ENCODE data around the gene SHLD1.
"Not testable (repeated sequence)": the region's sequence is repeated elsewhere in the genome, so short reads cannot be mapped to it uniquely, and the experiment has no call there.

The SHLD1 gene

GRCh38 chr20:5735845-5736510, 14.2 kb upstream of the SHLD1 start:
- DNase-seq (ENCODE audit: low spot score), result peak; percentile 48

GRCh38 chr20:5737619-5737953, 12.6 kb upstream of the SHLD1 start:
- DNase-seq (ENCODE audit: low spot score), result no peak

- peak; percentile 55 for DNase-seq (ENCODE audit: low spot score)
Measured at GRCh38 chr20:5737966-5738365, 12.2 kb upstream of the SHLD1 start.

DNA sequence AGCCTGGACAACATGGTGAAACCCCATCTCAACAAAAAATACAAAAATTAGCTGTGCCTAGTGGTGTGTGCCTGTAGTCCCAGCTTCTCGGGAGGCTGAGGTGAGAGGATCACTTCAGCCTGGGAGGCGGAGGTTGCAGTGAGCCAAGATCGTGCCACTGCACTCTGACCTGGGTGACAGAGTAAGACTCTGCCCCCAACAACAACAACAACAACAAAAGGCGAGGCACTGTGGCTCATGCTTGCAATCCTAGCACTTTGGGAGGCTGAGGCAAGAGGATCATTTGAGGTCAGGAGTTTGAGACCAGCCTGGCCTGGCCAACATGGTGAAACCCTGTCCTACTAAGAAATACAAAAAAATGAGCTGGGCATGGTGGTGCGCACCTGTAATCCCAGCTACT, 9.6 kb upstream of the SHLD1 start:
- DNase-seq (ENCODE audit: low spot score), result not testable (repeated sequence)

DNA sequence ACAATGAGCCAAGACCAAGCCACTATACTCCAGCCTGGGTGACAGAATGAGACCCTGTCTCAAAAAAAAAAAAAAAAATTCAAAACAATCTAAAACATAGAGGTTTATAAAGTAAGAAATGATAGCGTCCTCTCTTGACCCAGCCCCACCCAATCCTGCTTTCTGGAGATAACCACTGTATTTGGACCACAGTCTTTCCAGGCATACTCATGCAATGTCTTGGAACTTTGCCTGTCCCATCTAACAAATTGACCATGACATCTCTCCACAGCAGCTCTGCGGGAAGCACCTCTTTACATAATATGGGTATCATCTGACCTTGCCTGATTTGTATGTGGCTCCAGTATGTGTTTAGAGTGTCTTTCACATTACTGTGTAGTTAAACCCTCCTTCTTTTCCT, 9.1 kb upstream of the SHLD1 start:
- peak; percentile 92 for DNase-seq (ENCODE audit: low spot score)

DNA sequence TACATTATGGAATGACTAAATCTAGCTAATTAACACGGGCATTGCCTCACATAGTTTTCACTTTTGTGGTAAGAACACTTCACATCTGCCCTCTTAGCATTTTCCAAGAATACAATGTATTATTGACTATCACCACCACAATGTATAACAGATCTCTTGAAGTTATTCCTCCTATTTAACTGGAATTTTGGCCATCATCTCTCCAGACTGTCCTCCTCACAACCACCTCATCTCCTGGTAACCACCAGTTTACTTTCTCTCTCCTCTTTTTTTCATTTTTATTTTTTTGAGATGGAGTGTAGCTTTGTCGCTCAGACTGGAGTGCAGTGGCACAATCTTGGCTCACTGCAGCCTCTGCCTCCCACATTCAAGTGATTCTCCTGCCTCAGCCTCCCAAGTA, 8.2 kb upstream of the SHLD1 start:
- peak; percentile 50 for DNase-seq (ENCODE audit: low spot score)

GRCh38 chr20:5745416-5746030, 4.7 kb upstream of the SHLD1 start:
- DNase-seq (ENCODE audit: low spot score), result no peak

GRCh38 chr20:5746064-5746463, 4.1 kb upstream of the SHLD1 start:
- DNase-seq (ENCODE audit: low spot score), result no peak

DNA sequence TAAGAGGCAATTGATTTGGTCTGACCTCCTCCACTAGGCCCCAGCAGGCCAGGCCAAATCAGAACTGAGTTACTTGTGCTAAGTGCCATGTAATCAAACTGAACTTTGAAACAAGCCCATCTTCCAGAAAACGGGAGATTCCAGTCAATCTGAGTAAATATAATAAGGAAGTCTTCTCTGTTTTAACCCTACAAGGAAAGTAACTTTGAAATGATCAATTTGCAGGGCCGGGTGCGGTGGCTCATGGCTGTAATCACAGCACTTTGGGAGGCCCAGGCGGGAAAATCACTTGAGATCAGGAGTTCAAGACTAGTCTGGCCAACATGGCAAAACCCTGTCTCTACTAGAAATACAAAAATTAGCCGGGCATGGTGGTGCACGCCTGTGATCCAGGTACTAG, 2.0 kb upstream of the SHLD1 start:
- DNase-seq (ENCODE audit: low spot score), result no peak

DNA sequence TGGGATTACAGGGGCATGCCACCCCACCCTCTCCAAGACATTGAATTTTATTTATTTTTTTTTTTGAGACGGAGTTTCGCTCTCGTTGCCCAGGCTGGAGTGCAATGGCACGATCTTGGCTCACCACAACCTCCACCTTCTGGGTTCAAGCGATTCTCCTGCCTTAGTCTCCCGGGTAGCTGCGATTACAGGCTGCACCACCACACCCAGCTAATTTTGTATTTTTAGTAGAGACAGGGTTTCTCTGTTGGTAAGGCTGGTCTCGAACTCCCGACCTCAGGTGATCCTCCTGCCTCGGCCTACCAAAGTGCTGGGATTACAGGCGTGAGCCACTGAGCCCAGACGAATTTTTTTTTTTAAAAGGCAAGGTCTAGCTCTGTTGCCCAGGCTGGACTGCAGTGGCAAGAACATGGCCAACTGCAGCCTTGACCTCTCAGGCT, 669 bp upstream of the SHLD1 start:
- DNase-seq (ENCODE audit: low spot score), result not testable (repeated sequence)

GRCh38 chr20:5751856-5752255, 1.7 kb downstream of the SHLD1 start:
- peak; percentile 26 for DNase-seq (ENCODE audit: low spot score)

- peak; percentile 31 for DNase-seq (ENCODE audit: low spot score)
Measured at GRCh38 chr20:5753814-5754213, 3.6 kb downstream of the SHLD1 start.

DNA sequence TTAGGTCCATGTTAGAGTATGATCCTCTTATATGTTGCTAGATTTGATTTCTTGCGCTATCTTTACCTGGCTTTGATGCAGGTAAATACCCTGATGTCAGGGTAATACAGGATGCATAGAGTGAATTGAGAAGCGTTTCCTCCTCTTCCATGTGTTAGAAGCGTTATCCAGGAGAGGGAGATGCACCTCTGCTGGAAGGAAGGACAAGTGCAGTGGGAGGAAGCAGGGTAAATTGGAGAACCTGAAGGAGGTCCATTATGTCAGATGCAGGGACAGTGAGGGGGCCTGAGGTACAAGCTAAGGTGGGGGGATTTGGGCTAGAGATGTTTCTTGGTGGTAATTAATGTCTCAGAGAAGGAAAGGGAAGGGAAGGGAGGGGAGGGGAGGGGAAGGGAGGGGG, 7.7 kb downstream of the SHLD1 start:
- no peak for DNase-seq (ENCODE audit: low spot score)

GRCh38 chr20:5766085-5766764, 16.0 kb downstream of the SHLD1 start:
- no peak for DNase-seq (ENCODE audit: low spot score)

GRCh38 chr20:5767493-5768098, 17.4 kb downstream of the SHLD1 start:
- no peak for DNase-seq (ENCODE audit: low spot score)

- DNase-seq (ENCODE audit: low spot score), result peak; percentile 42
Measured at GRCh38 chr20:5770231-5770986, 20.2 kb downstream of the SHLD1 start.

- DNase-seq (ENCODE audit: low spot score), result peak; percentile 43
Measured at GRCh38 chr20:5770987-5771318, 20.8 kb downstream of the SHLD1 start.

DNA sequence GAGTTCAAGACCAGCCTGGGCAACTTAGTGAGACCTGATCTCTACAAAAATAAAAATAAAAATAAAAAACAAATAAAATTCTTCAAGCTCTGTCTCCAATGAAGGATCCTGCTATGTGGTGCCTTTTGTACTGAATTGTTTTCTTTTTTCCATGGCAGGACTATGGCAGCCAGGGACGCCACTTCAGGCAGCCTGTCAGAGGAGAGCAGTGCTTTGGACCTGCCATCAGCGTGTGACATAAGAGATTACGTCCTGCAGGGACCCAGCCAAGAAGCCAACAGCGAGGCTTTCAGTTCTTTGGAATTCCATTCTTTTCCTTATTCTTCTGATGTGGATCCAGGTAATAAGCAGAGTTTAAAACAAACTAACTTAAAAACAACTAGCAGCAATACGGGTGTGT, 22.5 kb downstream of the SHLD1 start:
- DNase-seq (ENCODE audit: low spot score), result no peak

- no peak for DNase-seq (ENCODE audit: low spot score)
Measured at GRCh38 chr20:5773589-5773988, 23.4 kb downstream of the SHLD1 start.

- DNase-seq (ENCODE audit: low spot score), result peak; percentile 86
Measured at GRCh38 chr20:5776077-5776476, 25.9 kb downstream of the SHLD1 start.

DNA sequence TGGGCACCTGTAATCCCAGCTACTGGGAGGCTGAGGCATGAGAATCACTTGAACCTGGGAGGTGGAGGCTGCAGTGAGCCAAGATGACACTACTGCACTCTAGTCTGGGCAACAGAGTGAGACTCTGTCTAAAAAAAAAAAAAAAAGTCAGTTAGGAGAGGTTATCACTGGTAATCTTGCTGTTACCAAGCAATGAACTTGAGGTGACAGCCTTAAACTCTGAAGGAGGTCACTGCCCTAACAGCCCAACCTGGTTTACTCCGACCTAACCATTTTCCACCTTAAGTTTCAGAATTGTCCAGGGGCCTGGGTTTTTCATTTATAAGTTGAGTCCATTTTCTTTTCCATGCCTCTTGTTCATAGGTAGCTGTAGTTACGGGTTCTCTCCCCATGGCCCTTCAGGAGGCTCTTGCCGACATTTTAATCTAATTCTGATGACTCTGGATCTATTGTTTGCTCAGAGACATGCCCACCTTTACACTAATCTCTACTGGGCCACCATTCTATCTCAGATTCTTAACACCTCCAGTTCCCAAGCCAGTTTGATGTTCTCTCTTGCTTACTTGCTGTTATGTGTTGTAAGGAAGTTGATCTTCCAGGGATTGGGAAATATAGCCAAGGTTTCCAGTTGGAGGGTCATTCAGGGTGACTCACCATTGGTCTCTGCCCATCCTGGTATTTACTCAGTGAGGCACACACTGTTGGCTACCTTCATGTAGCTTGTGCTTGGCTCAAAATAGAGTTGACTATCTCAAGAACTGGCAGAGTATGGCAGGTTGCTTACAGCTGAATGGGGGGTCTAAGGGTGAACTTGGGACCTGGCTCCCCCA, 29.1 kb downstream of the SHLD1 start:
- peak; percentile 59 for DNase-seq (ENCODE audit: low spot score)

DNA sequence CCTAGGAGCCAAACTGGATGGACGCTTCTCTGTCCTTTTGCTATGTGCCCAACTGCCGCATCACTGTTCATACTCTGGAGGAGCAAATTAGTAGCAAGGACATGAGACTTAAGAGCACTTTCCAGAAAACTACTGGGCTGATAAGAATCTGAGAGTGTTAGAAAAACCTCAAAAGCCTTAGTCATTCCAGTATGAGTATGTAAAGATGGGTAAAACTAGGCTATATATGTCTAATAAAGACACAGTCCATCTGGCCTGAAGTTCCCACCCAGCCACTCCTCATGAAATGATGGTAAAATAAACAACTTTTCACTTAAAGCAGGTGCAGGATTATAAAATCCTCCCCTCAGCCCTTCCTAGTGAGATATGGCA, 30.6 kb downstream of the SHLD1 start:
- peak; percentile 88 for DNase-seq (ENCODE audit: low spot score)
